Uterus (tissue), 4 donors: ENCODE data around the gene TLR6. TPM values are rescaled to one million over a fixed set of nuclear protein-coding genes. Genes with fewer than 3 reads are reported as not detected.

Experiments
- DNase-seq, 2 donors: peaks; one replicate each; pipeline ENCODE4 v3.0.0-alpha.2; 2019 to 2020
- H3K27ac ChIP-seq, 2 donors: fragments of 200-600 bp; sonication (generic); 1 replicate in 1 of 2; 2 replicates in 1 of 2; pipeline ENCODE4 v1.5.1; 2016 to 2018
- H3K27me3 ChIP-seq, 2 donors: fragments of 200-600 bp; sonication (generic); one replicate each; pipeline ENCODE4 v1.5.1; 2018 to 2019; ENCODE audit warnings: control low read depth in 1 of 2
- H3K36me3 ChIP-seq, 2 donors: fragments of 200-600 bp; sonication (generic); one replicate each; pipeline ENCODE4 v1.5.1; 2019; ENCODE audit warnings: control low read depth in 1 of 2
- H3K4me1 ChIP-seq, 2 donors: fragments of 200-600 bp; sonication (generic); one replicate each; pipeline ENCODE4 v1.5.1; 2018 to 2019; ENCODE audit warnings: control low read depth in 1 of 2
- H3K4me3 ChIP-seq, 2 donors: fragments of 200-600 bp; sonication (generic); 1 replicate in 1 of 2; 2 replicates in 1 of 2; pipeline ENCODE4 v1.5.1; 2018 to 2019; ENCODE audit warnings: mild to moderate bottlenecking in 1 of 2
- H3K9me3 ChIP-seq, 2 donors: fragments of 200-600 bp; sonication (generic); one replicate each; pipeline ENCODE4 v1.5.1; 2019; ENCODE audit warnings: control low read depth in 1 of 2
- CTCF ChIP-seq, 4 experiments: fragments of 200-600 bp in 2 of 4; fragments of 450-650 bp in 2 of 4; sonication (generic) in 2 of 4; IDR thresholded peaks; one replicate each; pipeline ENCODE4 v1.5.1; 2016 to 2019; ENCODE audit warnings: antibody characterized with exemption in 4 of 4, mild to moderate bottlenecking in 2 of 4, moderate library complexity in 1 of 4
- POLR2A ChIP-seq, 2 donors: fragments of 450-650 bp; IDR thresholded peaks; one replicate each; pipeline ENCODE4 v1.6.1; 2016; ENCODE audit warnings: antibody characterized with exemption in 2 of 2, mild to moderate bottlenecking in 1 of 2, moderate library complexity in 1 of 2
- intact Hi-C: fragments of 100-400 bp; cut with DNase I; formaldehyde crosslinking; loops from one replicate; pipeline ENCODE4 v1.15.1; 2023; ENCODE audit warnings: low total_unique reads
- total RNA-seq, 4 donors: library from RNA; depleted of rRNA in 3 of 4; stranded (reverse); fragments of >200 nt in 3 of 4; gene quantifications; one replicate each; pipeline versions ENCODE4 v1.1.0 to v1.2.4, GENCODE V29; 2014 to 2023
- donor health status: DM: yes; HTN: yes; CAD: no.

Gene TLR6
- total RNA-seq, 4 donors from 2014 or later = 1.5 to 10.0 (median 4.4) TPM

GRCh38 chr4:38804654-38805295 is 51.8 kb downstream of the TLR6 start, which contains the start of gene TLR1:
TSS of gene TLR1 (minus strand) at chr4:38804791. CDS start at chr4:38798831, 5,960 bp downstream.
- H3K27me3 ChIP-seq = no peaks in the 10 kb centered on the region
- H3K9me3 ChIP-seq = peaks cover 0 to 4% of the 10 kb centered on the region in 2 donors
- H3K36me3 ChIP-seq = no peaks in the 10 kb centered on the region
- peak within 1 kb of the TSS; percentile 27 to 29 for H3K4me3 ChIP-seq
- intact Hi-C loops = no loop called here
- TF ChIP-seq POLR2A (IDR thresholded peaks at IDR 0.05) (no peak), CTCF (IDR thresholded peaks at IDR 0.05) (peak; percentile 53 to 66 (median 59))
- H3K4me1 ChIP-seq = no peaks in the 10 kb centered on the region
- H3K27ac ChIP-seq = peak within 1 kb of the TSS; percentile 69 to 90
- no peak for DNase-seq

GRCh38 chr4:38803833-38804653 is 52.6 kb downstream of the TLR6 start:
- Histone ChIP-seq H3K4me3 (peak overlapping the region; percentile 27 to 29), H3K4me1 (no peaks in the 10 kb centered on the region), H3K36me3 (no peaks in the 10 kb centered on the region), H3K27me3 (no peaks in the 10 kb centered on the region), H3K9me3 (peaks cover 0 to 4% of the 10 kb centered on the region in 2 donors), H3K27ac (peak overlapping the region; percentile 69 to 90)
- intact Hi-C loops = no loop called here
- TF ChIP-seq CTCF (IDR thresholded peaks at IDR 0.05) = no peak
- no peak for TF ChIP-seq POLR2A (IDR thresholded peaks at IDR 0.05)
- no peak for DNase-seq

- intact Hi-C loops = no loop called here
- no peak for DNase-seq
- Histone ChIP-seq H3K9me3 (peaks cover 0 to 4% of the 10 kb centered on the region in 2 donors), H3K36me3 (no peaks in the 10 kb centered on the region), H3K27me3 (no peaks in the 10 kb centered on the region), H3K4me3 (no peak overlapping the region), H3K27ac (peak overlapping the region; percentile 69 to 90), H3K4me1 (no peaks in the 10 kb centered on the region)
- no peak for TF ChIP-seq CTCF (IDR thresholded peaks at IDR 0.05)
- no peak for TF ChIP-seq POLR2A (IDR thresholded peaks at IDR 0.05)
Observed at GRCh38 chr4:38802561-38803355, 53.9 kb downstream of the TLR6 start.

GRCh38 chr4:38800961-38801450 is 55.6 kb downstream of the TLR6 start:
- Histone ChIP-seq H3K27me3 (no peaks in the 10 kb centered on the region), H3K36me3 (no peaks in the 10 kb centered on the region), H3K9me3 (peaks cover 0 to 8% of the 10 kb centered on the region in 2 donors), H3K4me3 (no peak overlapping the region), H3K4me1 (no peaks in the 10 kb centered on the region), H3K27ac (no peak overlapping the region)
- DNase-seq = no peak
- intact Hi-C loops = no loop called here
- TF ChIP-seq CTCF (IDR thresholded peaks at IDR 0.05) = no peak
- TF ChIP-seq POLR2A (IDR thresholded peaks at IDR 0.05) = no peak
